OCI-LY3 (cell line): ENCODE measurements around the gene DYNC1I1.

Experiments used
- EZH2phosphoT487 ChIP-seq: fragments of 200-600 bp; shearing (Covaris generic); IDR thresholded peaks from 2 replicates; pipeline ENCODE4 v1.6.1; 2018; ENCODE audit warnings: antibody characterized with exemption, mixed run types, low read depth
- TF ChIP-seq, protein P1 (sequence below): fragments of 200-600, 300-600 bp; sonication (generic); IDR thresholded peaks from 2 replicates; pipeline ENCODE4 v1.5.1; 2014; ENCODE audit warnings: antibody characterized with exemption, low read length, low read depth

DNA sequence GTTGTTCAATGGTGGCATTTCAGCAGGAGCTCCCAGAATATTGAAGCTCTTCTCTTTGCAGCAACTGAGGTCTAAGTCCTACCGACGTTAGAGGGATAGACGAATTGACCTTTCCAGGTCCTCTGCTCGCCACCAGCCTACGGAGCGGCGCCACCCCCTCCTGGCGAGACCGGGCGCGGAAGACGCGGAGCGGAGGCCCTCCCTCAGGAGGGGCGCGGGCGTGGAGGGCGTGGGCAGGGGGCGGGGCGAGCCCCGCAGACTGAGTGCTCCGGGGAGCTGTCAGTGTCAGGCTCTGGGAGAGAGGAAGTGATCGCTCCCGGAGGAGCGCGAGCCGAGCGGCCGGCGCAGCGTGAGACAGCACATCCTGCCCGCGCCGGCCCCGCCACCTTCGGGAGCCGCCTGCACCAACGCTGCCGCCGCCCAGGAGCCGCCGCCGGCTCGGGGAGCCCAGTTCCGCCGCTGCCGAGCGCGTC is at the start of gene DYNC1I1:
- TF ChIP-seq, protein P1, sequence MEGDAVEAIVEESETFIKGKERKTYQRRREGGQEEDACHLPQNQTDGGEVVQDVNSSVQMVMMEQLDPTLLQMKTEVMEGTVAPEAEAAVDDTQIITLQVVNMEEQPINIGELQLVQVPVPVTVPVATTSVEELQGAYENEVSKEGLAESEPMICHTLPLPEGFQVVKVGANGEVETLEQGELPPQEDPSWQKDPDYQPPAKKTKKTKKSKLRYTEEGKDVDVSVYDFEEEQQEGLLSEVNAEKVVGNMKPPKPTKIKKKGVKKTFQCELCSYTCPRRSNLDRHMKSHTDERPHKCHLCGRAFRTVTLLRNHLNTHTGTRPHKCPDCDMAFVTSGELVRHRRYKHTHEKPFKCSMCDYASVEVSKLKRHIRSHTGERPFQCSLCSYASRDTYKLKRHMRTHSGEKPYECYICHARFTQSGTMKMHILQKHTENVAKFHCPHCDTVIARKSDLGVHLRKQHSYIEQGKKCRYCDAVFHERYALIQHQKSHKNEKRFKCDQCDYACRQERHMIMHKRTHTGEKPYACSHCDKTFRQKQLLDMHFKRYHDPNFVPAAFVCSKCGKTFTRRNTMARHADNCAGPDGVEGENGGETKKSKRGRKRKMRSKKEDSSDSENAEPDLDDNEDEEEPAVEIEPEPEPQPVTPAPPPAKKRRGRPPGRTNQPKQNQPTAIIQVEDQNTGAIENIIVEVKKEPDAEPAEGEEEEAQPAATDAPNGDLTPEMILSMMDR = no peak
- no peak for TF ChIP-seq EZH2phosphoT487
